NCI-H82 treated with DMSO at 0.1 percent for 48 hours (cell line): Measurements from ENCODE around the gene HNRNPL.
A peak's percentile ranks its signal among the peaks of the same experiment; 100 is the strongest.
"Not testable (repeated sequence)": the region's sequence is repeated elsewhere in the genome, so short reads cannot be mapped to it uniquely, and the experiment has no call there.

Experiments used
- DNase-seq: peaks from one replicate; lab custom pipeline; 2025; ENCODE audit not compliant: unreplicated experiment; lab: John Stamatoyannopoulos, UW

Gene HNRNPL

GRCh38 chr19:38830039-38830733 is 19.6 kb downstream of the HNRNPL start:
- DNase-seq: no peak

- DNase-seq: not testable (repeated sequence)
Measured at GRCh38 chr19:38829203-38829602, 20.6 kb downstream of the HNRNPL start.

- no peak for DNase-seq
Measured at GRCh38 chr19:38826856-38827551, 22.8 kb downstream of the HNRNPL start.

- not testable (repeated sequence) for DNase-seq
Measured at GRCh38 chr19:38825936-38826335, 23.9 kb downstream of the HNRNPL start.

GRCh38 chr19:38821230-38821825 is 28.5 kb downstream of the HNRNPL start:
- DNase-seq: not testable (repeated sequence)

- DNase-seq: peak; percentile 43
Measured at GRCh38 chr19:38819231-38819920, 30.4 kb downstream of the HNRNPL start.

GRCh38 chr19:38817081-38817480 is 32.7 kb downstream of the HNRNPL start:
- no peak for DNase-seq

GRCh38 chr19:38816131-38816750 is 33.5 kb downstream of the HNRNPL start:
- DNase-seq: no peak

GRCh38 chr19:38815059-38816001 is 34.5 kb downstream of the HNRNPL start:
- DNase-seq: no peak

GRCh38 chr19:38813932-38814331 is 35.9 kb downstream of the HNRNPL start:
- DNase-seq: not testable (repeated sequence)

- no peak for DNase-seq
Measured at GRCh38 chr19:38813323-38813722, 36.5 kb downstream of the HNRNPL start.

GRCh38 chr19:38812841-38813320 is 36.9 kb downstream of the HNRNPL start, which contains the start of gene LGALS4:
TSS of gene LGALS4 (minus strand) at chr19:38812945. CDS start at chr19:38812886, 59 bp downstream.
- no peak for DNase-seq

- DNase-seq: no peak
Measured at GRCh38 chr19:38812009-38812840, 37.6 kb downstream of the HNRNPL start.

- DNase-seq: no peak
Measured at GRCh38 chr19:38809592-38810252, 40.1 kb downstream of the HNRNPL start.

GRCh38 chr19:38808741-38809140 is 41.0 kb downstream of the HNRNPL start:
- DNase-seq: no peak

- DNase-seq: peak; percentile 86
Measured at GRCh38 chr19:38807374-38808098, 42.2 kb downstream of the HNRNPL start.

GRCh38 chr19:38806371-38806770 is 43.4 kb downstream of the HNRNPL start:
- peak; percentile 7 for DNase-seq

- DNase-seq: no peak
Measured at GRCh38 chr19:38805180-38805579, 44.6 kb downstream of the HNRNPL start.
